Keratinocyte (primary cell): ENCODE measurements around the gene RAB11B. TPM values are rescaled to one million over a fixed set of nuclear protein-coding genes. Genes with fewer than 3 reads are reported as not detected.

Source experiments
- DNase-seq: peaks from one replicate; pipeline ENCODE4 v3.0.0-alpha.2; 2011; ENCODE audit warnings: low read depth, missing footprints, low spot score
- FAIRE-seq: peaks from 2 replicates; lab custom pipeline; 2011; peaks lifted over from hg19 to GRCh38; lab: Jason Lieb, UNC
- H2AFZ ChIP-seq: 2 replicates; pipeline ENCODE4 v1.6.0; 2012; ENCODE audit warnings: low read length, control low read depth, inconsistent platforms; ENCODE audit not compliant: control insufficient read depth
- H3K27ac ChIP-seq: 2 replicates; pipeline ENCODE4 v1.5.1; 2011; ENCODE audit warnings: low read length; ENCODE audit not compliant: control insufficient read depth, insufficient read depth
- H3K27me3 ChIP-seq: 3 replicates; pipeline ENCODE4 v1.6.0; 2011; ENCODE audit warnings: low read length; ENCODE audit not compliant: control insufficient read depth, insufficient read depth; ENCODE audit errors: extremely low read depth
- H3K36me3 ChIP-seq, 2 experiments: 2 replicates in 1 of 2; 3 replicates in 1 of 2; pipeline ENCODE4 v1.5.1; 2011; ENCODE audit warnings: low read length in 2 of 2, mild to moderate bottlenecking in 1 of 2; ENCODE audit not compliant: control insufficient read depth in 2 of 2, insufficient read depth in 2 of 2; ENCODE audit errors: extremely low read depth in 1 of 2
- H3K4me1 ChIP-seq: 3 replicates; pipeline ENCODE4 v1.5.1; 2011; ENCODE audit warnings: low read length; ENCODE audit not compliant: control insufficient read depth, insufficient read depth; ENCODE audit errors: extremely low read depth
- H3K4me2 ChIP-seq: 3 replicates; pipeline ENCODE4 v1.6.0; 2011; ENCODE audit warnings: low read depth, low read length; ENCODE audit not compliant: control insufficient read depth, insufficient read depth; ENCODE audit errors: extremely low read depth
- H3K4me3 ChIP-seq, 3 experiments: fragments of 200-600 bp in 1 of 3; sonication (generic) in 1 of 3; 2 replicates in 2 of 3; 3 replicates in 1 of 3; pipeline ENCODE4 v1.5.1; 2011 to 2016; ENCODE audit warnings: low read length in 3 of 3, mild to moderate bottlenecking in 3 of 3, control low read depth in 2 of 3, inconsistent platforms in 1 of 3, low read depth in 1 of 3, mixed read lengths in 1 of 3, mixed run types in 1 of 3, moderate library complexity in 1 of 3; ENCODE audit not compliant: control insufficient read depth in 2 of 3, insufficient read depth in 2 of 3; ENCODE audit errors: extremely low read depth in 1 of 3
- H3K79me2 ChIP-seq: 2 replicates; pipeline ENCODE4 v1.6.0; 2012; ENCODE audit warnings: low read length; ENCODE audit not compliant: control insufficient read depth, insufficient read depth
- H3K9ac ChIP-seq: 3 replicates; pipeline ENCODE4 v1.6.0; 2011; ENCODE audit warnings: low read length; ENCODE audit not compliant: control insufficient read depth, insufficient read depth; ENCODE audit errors: extremely low read depth
- H3K9me1 ChIP-seq: 3 replicates; pipeline ENCODE4 v1.6.0; 2011; ENCODE audit warnings: low read length; ENCODE audit not compliant: control insufficient read depth, insufficient read depth; ENCODE audit errors: extremely low read depth
- H3K9me3 ChIP-seq: 2 replicates; pipeline ENCODE4 v1.5.1; 2012; ENCODE audit warnings: low read depth, low read length; ENCODE audit not compliant: control insufficient read depth
- H4K20me1 ChIP-seq: 3 replicates; pipeline ENCODE4 v1.6.0; 2011; ENCODE audit warnings: low read length; ENCODE audit not compliant: control insufficient read depth, insufficient read depth; ENCODE audit errors: extremely low read depth
- EZH2 ChIP-seq: IDR thresholded peaks from one replicate; pipeline ENCODE4 v1.6.1; 2012; ENCODE audit warnings: inconsistent platforms, mild to moderate bottlenecking, low read length, moderate library complexity
- dilution Hi-C: fragments of 300-500 bp; cut with MboI; formaldehyde crosslinking; loops from one replicate; pipeline ENCODE4 v1.7.0; 2020; ENCODE audit warnings: low sequenced_read_pairs; ENCODE audit not compliant: extremely low pct_ligation_motif_present
- polyA plus RNA-seq, 5 experiments: library from polyadenylated mRNA; depleted of rRNA in 3 of 5; stranded (reverse) in 3 of 5; stranded (forward) in 1 of 5; unstranded in 1 of 5; fragments of >200 nt; gene quantifications; 1 replicate in 1 of 5; 2 replicates in 3 of 5; 3 replicates in 1 of 5; pipeline versions ENCODE4 v1.2.1 to v1.2.3, GENCODE V29; 2011 to 2012; ENCODE audit warnings: missing spikeins in 2 of 5, low read depth in 1 of 5, low replicate concordance in 1 of 5
- small RNA-seq, 3 experiments: library from RNA; depleted of rRNA; stranded (forward); fragments of <200 nt; gene quantifications; one replicate each; pipeline ENCODE3, GENCODE V24; 2012; ENCODE audit warnings: low read depth in 3 of 3, low replicate concordance in 1 of 3; ENCODE audit not compliant: insufficient read length in 3 of 3
- TF ChIP-seq, protein P1 (sequence below), 3 experiments: IDR thresholded peaks in 1 of 3; conservative IDR thresholded peaks in 1 of 3; optimal IDR thresholded peaks in 1 of 3; 2 replicates in 2 of 3; 3 replicates in 1 of 3; pipeline versions ENCODE3 to v1.5.1; 2011; ENCODE audit warnings: low read length in 3 of 3, mild to moderate bottlenecking in 3 of 3, moderate library complexity in 2 of 3, control low read depth in 1 of 3, inconsistent platforms in 1 of 3; ENCODE audit not compliant: insufficient read depth in 2 of 3; ENCODE audit errors: extremely low read depth in 1 of 3

The RAB11B gene
- polyA plus RNA-seq, 1 donor (not counting 4 experiments of a cell fraction or from before 2014, with no cell fraction given), result 14.3 TPM

- dilution Hi-C loops, result no loop called here
- Histone ChIP-seq H4K20me1 (peaks cover 69% of the 10 kb centered on the region), H3K4me2 (no peak overlapping the region)
These were observed 62.4 kb downstream of the RAB11B start for GRCh38 chr19:8452446-8453123.

GRCh38 chr19:8453616-8454015 is 63.5 kb downstream of the RAB11B start:
- Histone ChIP-seq H2AFZ (no peak overlapping the region), H3K79me2 (peaks cover 93% of the 10 kb centered on the region), H4K20me1 (peaks cover 76% of the 10 kb centered on the region), H3K9ac (no peak overlapping the region), H3K9me1 (peaks cover 16% of the 10 kb centered on the region), H3K27ac (no peak overlapping the region), H3K4me1 (peaks cover 15% of the 10 kb centered on the region), H3K9me3 (no peaks in the 10 kb centered on the region), H3K27me3 (no peaks in the 10 kb centered on the region), H3K36me3 (peaks cover 13 to 39% of the 10 kb centered on the region in 2 experiments), H3K4me2 (no peak overlapping the region), H3K4me3 (no peak overlapping the region)
- dilution Hi-C loops, result no loop called here
- TF ChIP-seq EZH2, result no peak
- TF ChIP-seq, protein P1, sequence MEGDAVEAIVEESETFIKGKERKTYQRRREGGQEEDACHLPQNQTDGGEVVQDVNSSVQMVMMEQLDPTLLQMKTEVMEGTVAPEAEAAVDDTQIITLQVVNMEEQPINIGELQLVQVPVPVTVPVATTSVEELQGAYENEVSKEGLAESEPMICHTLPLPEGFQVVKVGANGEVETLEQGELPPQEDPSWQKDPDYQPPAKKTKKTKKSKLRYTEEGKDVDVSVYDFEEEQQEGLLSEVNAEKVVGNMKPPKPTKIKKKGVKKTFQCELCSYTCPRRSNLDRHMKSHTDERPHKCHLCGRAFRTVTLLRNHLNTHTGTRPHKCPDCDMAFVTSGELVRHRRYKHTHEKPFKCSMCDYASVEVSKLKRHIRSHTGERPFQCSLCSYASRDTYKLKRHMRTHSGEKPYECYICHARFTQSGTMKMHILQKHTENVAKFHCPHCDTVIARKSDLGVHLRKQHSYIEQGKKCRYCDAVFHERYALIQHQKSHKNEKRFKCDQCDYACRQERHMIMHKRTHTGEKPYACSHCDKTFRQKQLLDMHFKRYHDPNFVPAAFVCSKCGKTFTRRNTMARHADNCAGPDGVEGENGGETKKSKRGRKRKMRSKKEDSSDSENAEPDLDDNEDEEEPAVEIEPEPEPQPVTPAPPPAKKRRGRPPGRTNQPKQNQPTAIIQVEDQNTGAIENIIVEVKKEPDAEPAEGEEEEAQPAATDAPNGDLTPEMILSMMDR (optimal IDR thresholded peaks at IDR 0.05 in 1 of 3, IDR thresholded peaks at IDR 0.05 in 1 of 3, conservative IDR thresholded peaks at IDR 0.05 in 1 of 3; ENCODE audit: extremely low read depth in 1 of 3, insufficient read depth in 2 of 3, low read length in 3 of 3), result no peak
- DNase-seq (no peak), FAIRE-seq (no peak)

More at GRCh38 chr19:8452446-8453123, 62.4 kb downstream of the RAB11B start:
- no peaks in the 10 kb centered on the region for H3K9me3 ChIP-seq
- H3K27me3 ChIP-seq, result no peaks in the 10 kb centered on the region
- no peak overlapping the region for H3K27ac ChIP-seq
- TF ChIP-seq EZH2, result no peak
- TF ChIP-seq, protein P1 (optimal IDR thresholded peaks at IDR 0.05 in 1 of 3, IDR thresholded peaks at IDR 0.05 in 1 of 3, conservative IDR thresholded peaks at IDR 0.05 in 1 of 3; ENCODE audit: extremely low read depth in 1 of 3, insufficient read depth in 2 of 3, low read length in 3 of 3), result no peak
- no peak for FAIRE-seq
- H3K36me3 ChIP-seq, result peaks cover 15 to 42% of the 10 kb centered on the region in 2 experiments
- H2AFZ ChIP-seq, result no peak overlapping the region
- peaks cover 16% of the 10 kb centered on the region for H3K9me1 ChIP-seq
- DNase-seq, result no peak
- peaks cover 93% of the 10 kb centered on the region for H3K79me2 ChIP-seq
- no peak overlapping the region for H3K4me3 ChIP-seq
- no peak overlapping the region for H3K9ac ChIP-seq
- H3K4me1 ChIP-seq, result peaks cover 18% of the 10 kb centered on the region

Small RNA genes within 50 kb of the gene (small RNA-seq; reads per million reads assigned to genes)
- gene MIR4999, result 0.13 to 6.3 (median 5.0) reads per million in 3 experiments

Other genes starting within 250 kb of the RAB11B start
- gene FBN3, start 240.8 kb upstream of the RAB11B start, polyA plus RNA-seq, result not detected in 3 replicates
- 12.8 to 43.4 TPM (median 19.8 TPM) in 3 replicates for gene CERS4, start 181.0 kb upstream of the RAB11B start, polyA plus RNA-seq
- gene CD320, start 82.0 kb upstream of the RAB11B start, polyA plus RNA-seq, result 14.1 to 18.3 TPM (median 15.4 TPM) in 3 replicates
- 46.7 to 115 TPM (median 59.2 TPM) in 3 replicates for gene NDUFA7, start 69.0 kb upstream of the RAB11B start, polyA plus RNA-seq
- 430 to 1,004 TPM (median 960 TPM) in 3 replicates for gene RPS28, start 68.9 kb upstream of the RAB11B start, polyA plus RNA-seq
- gene KANK3, start 47.1 kb upstream of the RAB11B start, polyA plus RNA-seq, result 0.15 to 0.27 TPM (median 0.16 TPM) in 3 replicates
- gene ANGPTL4, start 26.2 kb upstream of the RAB11B start, polyA plus RNA-seq, result 102 to 143 TPM (median 112 TPM) in 3 replicates
- gene MARCHF2, start 22.9 kb downstream of the RAB11B start, polyA plus RNA-seq, result 13.7 to 24.4 TPM (median 20.5 TPM) in 3 replicates
- gene HNRNPM, start 54.6 kb downstream of the RAB11B start, polyA plus RNA-seq, result 45.7 to 126 TPM (median 110 TPM) in 3 replicates
- not detected in 3 replicates for gene PRAM1, start 112.3 kb downstream of the RAB11B start, polyA plus RNA-seq
- 1.9 to 6.0 TPM (median 2.5 TPM) in 3 replicates for gene ZNF414, start 123.8 kb downstream of the RAB11B start, polyA plus RNA-seq
- gene MYO1F, start 187.1 kb downstream of the RAB11B start, polyA plus RNA-seq, result 0.08 to 0.14 TPM (median 0.08 TPM) in 3 replicates
- gene ADAMTS10, start 220.4 kb downstream of the RAB11B start, polyA plus RNA-seq, result not detected in 3 replicates
- not detected in 3 replicates for gene NFILZ, start 240.3 kb downstream of the RAB11B start, polyA plus RNA-seq